GM18861 (cell line): ENCODE results near the gene ADARB2.
"Not testable (repeated sequence)": the region's sequence is repeated elsewhere in the genome, so short reads cannot be mapped to it uniquely, and the experiment has no call there.

ENCODE experiments used
- ATAC-seq: cut with Tn5 transposase; IDR thresholded peaks from one replicate; pipeline ENCODE4 v1.9.1; 2021; ENCODE audit not compliant: unreplicated experiment

The ADARB2 gene

DNA sequence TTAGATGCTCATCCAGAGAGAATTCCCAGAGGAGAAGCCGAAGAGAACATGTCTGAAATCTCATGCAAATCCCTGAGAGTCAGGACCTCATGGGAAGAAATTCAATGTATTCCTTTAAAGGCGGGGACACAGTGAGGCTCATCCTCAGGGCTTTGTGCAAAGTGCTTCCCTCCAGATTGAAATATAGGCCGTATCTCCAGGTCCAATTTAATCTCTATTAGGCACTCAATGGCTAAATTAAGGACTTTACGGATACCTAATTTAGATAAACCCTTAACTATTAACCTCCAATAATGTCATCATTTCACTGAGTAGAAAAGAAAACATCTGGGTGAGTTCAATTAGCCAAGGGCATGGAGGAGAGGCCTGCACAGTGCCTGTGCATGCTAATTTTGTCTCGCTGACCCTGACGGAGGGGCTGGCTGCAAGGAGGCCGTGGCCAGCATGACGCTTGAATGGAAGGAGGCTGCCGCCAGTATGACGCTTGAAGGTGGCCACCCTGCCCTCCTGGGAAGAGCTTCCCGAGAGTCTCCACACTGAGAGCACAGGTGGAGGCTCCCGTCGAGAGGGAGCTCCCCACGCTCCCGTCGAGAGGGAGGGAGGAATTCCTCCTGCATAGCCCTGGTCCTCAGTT, 287.6 kb downstream of the ADARB2 start:
- ATAC-seq: no peak

- no peak for ATAC-seq
These were observed 288.3 kb downstream of the ADARB2 start for GRCh38 chr10:1449021-1449420.

DNA sequence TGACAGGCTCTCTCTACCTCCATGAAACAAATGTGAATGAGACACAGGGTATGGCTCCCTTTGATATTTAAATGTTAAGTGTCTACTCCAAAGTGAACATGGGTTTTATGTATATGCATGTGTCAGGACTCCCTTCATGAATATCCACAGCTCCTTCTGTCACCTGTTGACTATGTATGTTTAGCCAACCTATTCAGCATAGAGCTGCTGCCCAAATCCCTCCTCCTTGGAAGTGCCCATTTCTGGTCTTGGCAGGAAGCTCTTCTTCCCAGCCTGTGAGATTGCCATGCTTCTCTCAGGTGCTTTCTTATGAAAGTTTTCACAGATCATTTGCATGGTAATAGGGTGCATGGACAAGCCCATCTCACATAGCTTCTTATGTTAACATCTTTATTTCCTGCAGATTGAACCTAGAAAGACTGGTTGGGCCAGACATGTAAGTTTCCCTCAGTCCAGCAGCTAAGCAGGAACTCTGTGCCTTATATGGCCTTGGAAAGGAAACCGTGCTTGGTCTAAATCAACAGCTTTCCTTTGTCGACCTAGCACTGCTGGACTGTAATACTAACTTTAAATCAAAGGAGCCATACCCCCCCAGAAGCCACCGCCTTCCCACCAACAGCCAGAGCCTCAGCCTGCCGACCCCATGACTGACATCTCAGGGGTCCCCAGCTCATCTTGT, 288.9 kb downstream of the ADARB2 start:
- ATAC-seq: no peak

GRCh38 chr10:1444826-1445225, 292.5 kb downstream of the ADARB2 start:
- no peak for ATAC-seq

DNA sequence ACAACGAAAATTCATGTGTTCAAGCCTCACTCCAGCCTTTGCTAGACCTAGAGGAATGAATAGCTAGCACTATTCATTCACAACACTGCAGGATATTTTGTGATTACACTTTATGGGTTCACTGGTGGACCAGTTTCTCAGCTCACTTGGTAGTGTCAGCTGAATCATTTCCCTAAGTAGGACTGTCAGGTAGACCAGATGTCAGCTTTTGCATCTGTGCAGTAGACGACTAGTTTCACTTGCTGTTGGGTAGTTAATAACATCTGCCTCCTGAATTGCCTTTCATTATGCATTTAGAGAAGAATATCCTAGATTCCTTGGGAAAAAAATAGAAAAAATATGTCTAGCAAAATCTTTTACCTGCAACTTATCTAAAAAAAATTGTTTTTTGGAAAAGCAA, 296.4 kb downstream of the ADARB2 start:
- ATAC-seq: no peak

- ATAC-seq: no peak
These were observed 302.2 kb downstream of the ADARB2 start for GRCh38 chr10:1434912-1435692.

- ATAC-seq: no peak
These were observed 303.1 kb downstream of the ADARB2 start for GRCh38 chr10:1434202-1434601.

GRCh38 chr10:1432161-1432560, 305.2 kb downstream of the ADARB2 start:
- ATAC-seq: no peak

- no peak for ATAC-seq
These were observed 306.1 kb downstream of the ADARB2 start for GRCh38 chr10:1431229-1431628.

DNA sequence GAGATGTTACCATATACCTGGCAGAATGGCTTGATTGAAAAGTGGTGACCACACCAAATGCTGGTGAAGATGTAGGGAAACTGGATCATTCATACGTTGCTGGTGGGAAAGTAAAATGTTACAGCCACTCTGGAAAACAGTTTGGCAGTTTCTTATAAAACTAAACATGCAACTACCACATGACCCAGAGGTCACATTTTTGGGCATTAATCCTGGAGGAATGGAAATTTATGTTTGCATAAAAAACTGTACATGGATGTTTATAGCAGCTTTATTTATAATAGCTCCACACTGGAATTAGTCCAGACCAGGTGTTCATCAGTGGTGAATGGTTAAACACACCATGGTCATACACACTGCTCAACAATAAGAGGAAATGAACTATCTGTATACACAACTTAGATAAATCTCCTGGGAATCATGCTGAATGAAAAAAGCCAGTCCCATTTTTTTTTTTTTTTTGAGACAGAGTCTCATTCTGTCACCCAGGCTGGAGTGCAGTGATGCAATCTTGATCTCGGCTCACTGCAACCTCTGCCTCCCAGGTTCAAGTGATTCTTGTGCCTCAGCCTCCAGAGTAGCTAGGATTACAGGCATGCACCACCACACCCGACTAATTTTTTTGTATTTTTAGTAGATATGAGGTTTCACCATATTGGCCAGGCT, 309.7 kb downstream of the ADARB2 start:
- not testable (repeated sequence) for ATAC-seq

DNA sequence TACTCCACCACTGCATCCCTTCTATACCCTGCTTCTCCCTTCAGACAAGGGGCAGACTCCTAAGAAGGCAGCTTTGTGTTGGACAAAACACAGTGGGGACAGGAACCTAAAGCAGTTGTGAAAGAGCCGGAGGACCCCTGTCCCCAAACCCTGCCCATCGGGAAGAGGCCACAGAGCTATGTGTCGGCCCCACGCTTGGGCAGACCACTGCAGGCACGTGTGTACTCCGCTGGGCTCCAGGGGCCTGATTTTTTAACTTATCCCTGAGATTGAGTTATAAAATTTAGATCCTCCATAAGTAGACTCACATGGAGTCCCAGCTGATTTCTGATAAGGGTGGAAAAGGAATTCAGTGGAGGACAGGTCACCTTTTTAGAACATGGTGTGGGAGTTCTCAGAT, 310.5 kb downstream of the ADARB2 start:
- ATAC-seq: no peak

- peak; percentile 75 for ATAC-seq
These were observed 311.4 kb downstream of the ADARB2 start for GRCh38 chr10:1425879-1426278.

GRCh38 chr10:1424648-1425047, 312.7 kb downstream of the ADARB2 start:
- no peak for ATAC-seq

- no peak for ATAC-seq
These were observed 313.6 kb downstream of the ADARB2 start for GRCh38 chr10:1423676-1424253.

DNA sequence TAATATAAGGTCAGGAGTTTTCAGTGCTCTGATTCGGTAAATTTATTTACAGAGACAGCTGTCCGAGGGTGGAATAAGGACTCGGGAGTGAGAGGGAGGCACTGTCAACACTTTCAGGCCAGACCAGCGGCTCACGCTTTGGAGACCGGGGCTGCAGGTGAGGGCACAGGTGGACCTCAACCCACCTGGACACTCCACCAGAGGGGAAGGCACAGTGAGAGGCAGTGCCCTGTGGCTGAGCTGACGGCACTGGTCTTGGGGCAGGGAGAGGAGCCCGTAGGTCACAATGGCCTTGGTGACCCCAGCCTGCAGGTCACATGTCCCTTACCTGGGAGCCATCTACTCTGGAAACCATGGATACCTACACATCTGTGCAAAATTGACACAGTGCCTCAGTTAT, 315.1 kb downstream of the ADARB2 start:
- no peak for ATAC-seq

- peak; percentile 90 for ATAC-seq
These were observed 316.5 kb downstream of the ADARB2 start for GRCh38 chr10:1420661-1421362.

DNA sequence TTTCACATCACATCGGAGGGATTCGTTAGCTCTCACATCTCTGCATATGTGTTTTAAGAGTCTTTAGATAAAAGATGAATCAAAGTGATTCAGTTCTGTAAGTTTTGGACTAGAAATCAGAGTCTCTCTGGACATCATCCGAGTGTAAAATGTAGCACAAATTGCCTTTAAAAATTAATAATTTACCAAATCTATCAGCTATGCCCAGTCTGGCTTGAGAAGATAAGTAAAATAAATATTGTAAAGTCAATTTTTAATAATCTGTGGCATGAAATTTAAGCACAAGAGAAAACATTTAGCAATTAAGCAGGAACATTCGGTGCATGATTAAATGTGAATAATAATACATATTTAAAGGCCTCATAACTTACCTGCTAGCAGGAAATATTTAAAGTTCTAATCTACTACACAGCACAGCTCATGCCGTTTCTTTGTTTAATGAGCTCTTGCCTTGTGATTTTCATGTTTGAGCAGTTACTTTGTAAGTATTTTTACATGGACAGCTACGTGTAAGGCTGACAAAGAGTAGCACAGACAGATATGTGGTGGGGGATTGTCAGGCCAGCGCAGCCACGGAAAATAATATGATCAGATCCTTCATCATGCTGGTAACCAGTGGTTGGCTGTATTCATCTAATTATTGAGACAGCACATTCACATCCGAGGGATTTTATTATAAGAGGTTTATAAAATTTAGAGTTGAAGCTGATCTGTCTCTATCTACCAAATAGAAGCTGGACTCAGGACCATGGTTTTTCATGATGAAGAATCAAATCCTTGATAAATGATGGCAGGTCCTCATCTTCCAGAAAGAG, 317.3 kb downstream of the ADARB2 start:
- ATAC-seq: no peak

DNA sequence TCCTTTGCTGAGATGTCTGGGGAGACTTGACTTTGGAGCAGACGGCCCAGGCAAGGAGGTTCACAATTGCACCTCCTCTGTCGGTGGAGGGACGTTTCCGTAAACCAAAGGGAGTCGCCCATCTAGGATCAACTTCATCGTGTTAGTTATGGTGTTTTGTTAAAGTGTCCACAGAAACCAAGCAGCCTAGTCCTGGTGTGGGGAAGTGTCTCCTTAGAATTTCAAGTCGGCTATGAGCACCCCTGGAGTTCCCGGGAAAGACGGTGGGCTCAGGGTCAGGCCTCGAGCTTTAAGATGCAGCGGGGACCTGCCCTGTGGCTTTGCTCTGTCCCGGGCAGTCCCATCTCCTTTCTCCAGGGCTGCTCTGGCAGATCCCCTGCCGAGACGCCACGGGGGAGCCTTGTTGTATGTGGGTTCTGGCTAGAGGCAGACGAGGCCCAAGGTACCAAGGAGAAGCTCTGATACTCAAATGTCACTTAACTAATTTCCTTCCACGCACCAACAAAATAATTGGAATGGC, 319.2 kb downstream of the ADARB2 start:
- no peak for ATAC-seq

DNA sequence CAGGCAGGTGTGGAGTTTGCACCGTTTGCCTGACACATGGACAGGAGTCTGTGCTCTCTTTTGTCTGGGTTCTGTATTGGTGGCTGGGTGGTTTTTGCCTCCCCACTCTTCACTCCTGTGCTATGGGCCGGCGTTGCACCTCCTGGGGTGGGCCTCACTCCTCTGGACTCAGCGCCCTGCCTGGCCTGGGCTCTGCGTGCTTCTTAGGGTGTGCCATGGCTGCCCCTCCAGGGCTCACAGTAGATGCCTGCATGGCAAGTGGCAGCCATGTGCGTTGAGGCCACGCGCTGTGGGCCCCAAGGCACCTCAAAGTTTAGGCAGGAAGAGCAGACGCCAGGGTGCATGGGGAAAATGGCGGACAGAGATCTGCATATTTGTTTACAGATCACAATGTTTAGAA, 319.8 kb downstream of the ADARB2 start:
- no peak for ATAC-seq
